ENCODE results near the gene STPG2. TPM values are rescaled to one million over a fixed set of nuclear protein-coding genes. Genes with fewer than 3 reads are reported as not detected.
"Not testable (repeated sequence)": the region's sequence is repeated elsewhere in the genome, so short reads cannot be mapped to it uniquely, and the experiment has no call there.

Gene STPG2
- total RNA-seq, 1 donor from 2014 or later: 0.75 TPM

DNA sequence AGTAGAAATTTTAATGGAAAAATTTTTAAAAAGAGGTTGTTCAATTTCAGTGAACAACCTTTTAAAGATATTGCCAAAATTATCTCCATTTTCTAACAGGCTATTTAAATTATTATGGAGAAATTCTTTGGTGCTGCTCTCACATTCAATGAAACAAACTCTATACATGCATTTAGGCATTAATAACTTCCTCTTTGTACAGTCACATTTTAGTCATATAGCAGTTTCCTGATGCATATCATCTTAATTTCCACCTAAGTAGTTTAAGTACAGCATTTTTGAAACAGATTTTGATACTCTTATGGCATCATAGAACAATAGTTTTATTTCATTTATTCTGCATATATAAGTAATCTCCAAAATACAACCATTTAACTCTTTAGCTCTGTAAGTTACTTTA lies 500.1 kb downstream of the STPG2 start:
- DNase-seq (ENCODE audit: low read depth): no peak

DNA sequence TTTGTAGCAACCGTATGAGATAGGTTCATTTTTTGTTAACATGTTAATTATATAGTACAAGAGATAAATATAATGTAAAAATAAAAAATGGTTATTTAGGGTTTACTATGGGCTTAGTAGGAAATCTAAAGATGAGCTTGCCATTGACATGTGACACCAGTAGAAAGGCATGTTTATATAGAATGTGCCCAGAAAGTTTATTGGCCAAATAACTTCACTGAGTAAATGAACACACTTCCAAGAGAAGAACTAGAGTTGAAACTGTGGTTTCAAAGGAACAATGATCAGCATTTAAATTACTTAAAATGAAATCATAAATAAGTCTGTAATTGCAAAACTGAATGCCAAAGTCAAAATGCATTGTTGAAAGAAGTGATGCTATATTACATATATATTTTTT lies 503.3 kb downstream of the STPG2 start:
- DNase-seq (ENCODE audit: low read depth): no peak

DNA sequence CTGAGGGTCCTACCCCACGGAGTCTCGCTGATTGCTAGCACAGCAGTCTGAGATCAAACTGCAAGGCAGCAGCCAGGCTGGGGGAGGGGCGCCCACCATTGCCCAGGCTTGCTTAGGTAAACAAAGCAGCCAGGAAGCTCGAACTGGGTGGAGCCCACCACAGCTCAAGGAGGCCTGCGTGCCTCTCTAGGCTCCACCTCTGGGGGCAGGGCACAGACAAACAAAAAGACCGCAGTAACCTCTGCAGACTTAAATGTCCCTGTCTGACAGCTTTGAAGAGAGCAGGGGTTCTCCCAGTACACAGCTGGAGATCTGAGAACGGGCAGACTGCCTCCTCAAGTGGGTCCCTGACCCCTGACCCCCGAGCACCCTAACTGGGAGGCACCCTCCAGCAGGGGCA lies 509.4 kb downstream of the STPG2 start:
- DNase-seq (ENCODE audit: low read depth): not testable (repeated sequence)

DNA sequence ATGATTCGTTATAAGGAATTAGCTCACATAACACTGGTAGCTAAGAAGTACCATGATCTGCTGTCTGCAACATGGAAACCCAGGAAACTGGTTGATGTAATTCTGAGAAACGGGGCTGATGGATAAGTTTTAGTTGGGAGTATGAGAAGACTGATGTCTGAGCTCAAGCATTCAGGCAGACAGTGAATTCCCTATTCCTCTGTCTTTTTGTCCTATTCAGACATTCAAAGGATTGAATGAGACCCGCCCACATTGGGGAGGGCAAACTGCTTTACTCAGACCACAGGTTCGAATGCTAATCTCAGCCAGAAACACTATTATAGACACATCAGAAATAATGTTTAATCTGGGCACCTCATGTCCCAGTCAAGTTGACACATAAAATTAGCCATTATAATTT lies 515.5 kb downstream of the STPG2 start:
- DNase-seq (ENCODE audit: low read depth): no peak

DNA sequence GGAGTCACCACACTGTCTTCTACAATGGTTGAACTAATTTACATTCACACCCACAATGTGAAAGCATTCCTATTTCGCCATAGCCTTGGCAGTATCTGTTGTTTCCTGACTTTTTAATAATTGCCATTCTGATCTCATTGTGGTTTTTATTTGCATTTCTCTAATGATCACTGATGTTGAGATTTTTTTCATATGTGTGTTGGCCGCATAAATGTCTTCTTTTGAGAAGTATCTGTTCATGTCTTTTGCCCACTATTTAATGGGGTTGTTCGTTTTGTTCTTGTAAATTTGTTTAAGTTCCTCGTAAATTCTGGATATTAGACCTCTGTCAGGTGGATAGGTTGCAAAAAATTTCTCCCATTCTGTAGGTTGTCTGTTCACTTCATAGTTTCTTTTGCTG lies 519.1 kb downstream of the STPG2 start:
- peak; percentile 18 for DNase-seq (ENCODE audit: low read depth)

DNA sequence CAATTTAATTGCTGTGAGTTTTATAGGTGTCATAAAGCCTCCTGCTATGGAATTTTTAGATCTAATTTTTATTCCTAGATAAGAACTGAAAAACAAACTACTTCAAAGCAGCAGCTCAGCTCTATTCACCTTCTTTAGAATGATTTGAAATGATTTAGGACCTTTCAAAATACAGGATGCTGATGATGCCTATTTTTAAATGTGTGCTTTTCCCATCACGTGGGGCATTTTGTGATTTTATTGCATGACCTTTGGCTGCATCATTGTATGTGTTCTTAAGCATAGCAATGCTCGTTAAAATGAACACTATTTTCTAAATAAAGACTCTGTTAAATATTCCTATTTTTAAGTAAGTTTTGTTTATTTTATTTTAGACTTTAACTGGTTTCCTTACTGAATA lies 537.3 kb downstream of the STPG2 start:
- no peak for DNase-seq (ENCODE audit: low read depth)

DNA sequence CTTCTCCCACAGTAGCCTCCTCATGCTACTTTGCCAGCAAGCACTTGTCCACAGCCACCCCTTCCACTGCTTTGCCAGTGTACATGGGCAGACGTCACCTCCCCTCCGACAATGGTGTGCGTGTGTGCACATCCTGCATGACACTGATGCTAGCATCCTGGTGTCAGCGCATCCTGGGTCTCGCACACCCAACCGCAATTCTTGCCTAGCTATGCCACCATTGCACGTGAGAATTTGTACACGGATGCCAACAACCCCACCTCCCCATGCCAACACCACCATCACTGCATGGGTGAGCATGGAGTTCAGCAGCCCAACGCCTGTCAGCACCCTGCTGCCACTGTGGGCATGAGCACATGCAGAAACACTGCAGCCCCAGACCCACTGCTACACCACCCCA lies 550.0 kb downstream of the STPG2 start:
- no peak for DNase-seq (ENCODE audit: low read depth)

DNA sequence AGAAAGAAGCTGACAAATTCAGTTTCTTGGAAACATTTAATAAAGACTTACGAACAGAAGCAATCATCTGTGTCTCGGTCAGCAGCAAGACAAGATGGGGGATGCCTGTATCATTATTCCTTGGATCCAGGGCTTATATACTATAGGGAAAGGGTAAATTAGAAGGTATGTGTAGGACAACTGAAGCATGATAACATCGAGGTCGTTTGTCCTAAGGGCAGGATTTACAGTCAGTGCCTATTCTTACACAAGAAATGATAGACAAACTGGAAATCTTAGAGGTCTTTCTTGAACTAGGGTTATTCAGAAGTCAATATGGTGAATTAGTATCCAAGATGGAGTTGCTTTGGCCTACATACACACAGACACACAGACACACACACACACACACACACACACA lies 553.0 kb downstream of the STPG2 start:
- no peak for DNase-seq (ENCODE audit: low read depth)

DNA sequence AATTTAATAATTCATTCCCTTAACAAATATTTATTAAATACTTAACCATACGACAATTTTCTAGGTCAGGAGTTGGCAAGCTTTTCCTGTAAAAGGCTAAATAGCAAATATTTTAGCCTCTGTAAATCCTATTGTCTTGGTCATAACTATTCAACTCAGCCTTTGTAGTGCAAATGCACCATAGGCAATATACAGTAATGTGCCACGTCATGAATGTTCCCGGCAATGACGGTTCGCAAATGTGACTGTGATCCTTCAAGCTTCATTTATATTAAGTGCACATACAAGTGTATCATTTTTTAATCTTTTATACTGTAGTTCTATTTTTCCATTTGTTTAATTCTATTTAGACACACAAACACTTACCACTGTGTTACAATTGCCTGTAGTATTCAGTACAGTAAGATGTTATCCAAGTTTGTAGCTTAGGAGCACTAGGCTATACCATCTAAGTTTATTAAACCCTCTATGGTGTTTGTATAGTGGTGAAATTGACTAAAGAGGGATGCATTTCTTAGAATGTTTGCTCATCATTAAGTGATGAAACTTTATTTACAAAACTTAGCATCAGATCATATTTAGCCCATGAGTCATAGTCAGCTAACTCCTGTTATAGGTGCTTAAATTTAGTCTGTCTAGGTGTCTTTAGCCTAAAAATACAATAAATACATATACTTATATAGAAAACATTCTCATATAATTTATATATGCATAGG lies 553.6 kb downstream of the STPG2 start:
- peak; percentile 21 for DNase-seq (ENCODE audit: low read depth)

DNA sequence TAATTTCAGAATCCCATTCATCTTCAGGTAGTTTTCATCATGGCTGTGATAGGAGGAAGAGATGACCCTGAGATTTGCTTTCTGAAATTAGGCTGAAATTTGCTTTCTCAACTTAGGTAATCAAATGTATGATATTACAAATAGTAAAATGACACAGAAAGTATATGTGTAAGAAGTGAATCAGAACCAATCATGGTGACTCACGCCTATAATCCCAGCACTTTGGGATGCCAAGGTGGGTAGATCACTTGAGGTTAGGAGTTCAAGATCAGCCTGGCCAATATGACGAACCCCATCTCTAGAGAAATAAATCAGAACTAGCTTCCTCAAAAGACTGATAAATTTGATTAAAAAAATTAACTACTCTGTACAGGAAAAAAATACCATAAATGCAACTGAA lies 555.4 kb downstream of the STPG2 start:
- peak; percentile 3 for DNase-seq (ENCODE audit: low read depth)

DNA sequence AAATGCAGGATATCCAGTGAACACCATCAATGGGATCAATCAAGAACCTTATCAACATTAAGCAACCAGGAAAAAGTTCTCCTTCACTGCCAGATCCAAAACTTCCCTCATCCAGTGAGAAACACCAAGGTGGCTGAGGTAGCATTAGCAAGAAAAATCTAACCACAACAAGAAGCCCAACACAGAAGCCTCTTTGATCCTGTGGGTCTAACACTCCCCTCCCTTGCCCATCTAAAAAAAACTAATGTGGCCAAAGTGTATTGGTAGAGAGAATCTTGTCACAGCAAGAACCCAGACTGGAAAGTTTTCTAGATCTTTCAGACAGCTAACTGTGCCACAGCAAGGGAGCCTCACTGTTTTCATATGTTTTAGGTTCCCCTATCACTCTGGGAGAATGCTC lies 558.0 kb downstream of the STPG2 start:
- no peak for DNase-seq (ENCODE audit: low read depth)

DNA sequence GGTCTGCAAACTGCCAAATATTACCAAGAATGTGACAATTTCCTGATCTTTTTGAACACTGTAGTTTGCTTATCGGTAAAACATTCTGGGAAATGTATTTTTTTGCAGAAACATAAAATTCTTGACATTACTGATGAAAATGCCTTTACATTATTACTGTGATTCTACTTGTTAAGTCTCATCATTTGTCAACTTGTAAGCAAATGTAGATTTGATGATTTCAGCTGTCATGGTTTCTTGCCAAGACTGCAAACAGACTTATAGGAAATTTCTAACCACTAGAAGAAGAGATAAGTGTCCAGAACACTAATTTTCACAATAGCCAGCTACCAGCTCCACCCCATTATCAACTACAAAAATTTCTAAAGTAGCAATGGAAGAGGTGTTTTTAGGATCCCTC lies 560.4 kb downstream of the STPG2 start:
- DNase-seq (ENCODE audit: low read depth): no peak

DNA sequence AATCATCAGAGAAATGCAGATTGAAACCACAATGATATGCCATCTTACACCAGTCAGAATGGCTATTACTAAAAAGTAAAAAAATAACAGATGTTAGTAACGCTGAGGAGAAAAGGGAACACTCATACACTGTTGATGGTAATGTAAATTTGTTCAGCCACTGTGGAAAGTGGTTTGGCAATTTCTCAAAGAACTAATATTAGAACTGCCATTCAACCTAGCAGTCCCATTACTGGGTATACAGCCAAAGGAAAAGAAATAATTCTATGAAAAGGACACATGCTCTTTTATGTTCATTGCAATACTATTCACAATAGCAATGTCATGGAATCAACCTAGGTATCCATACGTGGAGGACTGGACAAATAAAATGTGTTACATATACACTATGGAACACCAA lies 566.3 kb downstream of the STPG2 start:
- DNase-seq (ENCODE audit: low read depth): peak; percentile 68

DNA sequence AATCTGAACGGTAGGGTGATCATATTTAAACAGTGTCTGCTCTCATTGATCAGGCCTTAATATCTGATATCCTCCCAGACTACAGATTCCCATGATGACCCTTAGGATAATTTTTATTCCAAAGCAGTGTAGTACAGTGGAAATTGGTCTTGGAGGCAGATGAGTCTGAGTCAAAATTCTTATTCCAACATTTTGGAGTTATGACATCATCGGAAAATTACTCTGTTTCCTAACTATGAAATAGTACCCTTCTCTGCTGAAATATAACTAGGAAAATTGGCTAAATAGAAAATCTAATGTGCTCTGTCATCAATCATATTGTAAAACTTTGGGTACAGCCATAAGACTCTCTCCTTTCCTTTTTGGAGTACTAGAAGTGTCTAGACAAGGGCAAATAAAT lies 583.3 kb downstream of the STPG2 start:
- DNase-seq (ENCODE audit: low read depth): no peak

DNA sequence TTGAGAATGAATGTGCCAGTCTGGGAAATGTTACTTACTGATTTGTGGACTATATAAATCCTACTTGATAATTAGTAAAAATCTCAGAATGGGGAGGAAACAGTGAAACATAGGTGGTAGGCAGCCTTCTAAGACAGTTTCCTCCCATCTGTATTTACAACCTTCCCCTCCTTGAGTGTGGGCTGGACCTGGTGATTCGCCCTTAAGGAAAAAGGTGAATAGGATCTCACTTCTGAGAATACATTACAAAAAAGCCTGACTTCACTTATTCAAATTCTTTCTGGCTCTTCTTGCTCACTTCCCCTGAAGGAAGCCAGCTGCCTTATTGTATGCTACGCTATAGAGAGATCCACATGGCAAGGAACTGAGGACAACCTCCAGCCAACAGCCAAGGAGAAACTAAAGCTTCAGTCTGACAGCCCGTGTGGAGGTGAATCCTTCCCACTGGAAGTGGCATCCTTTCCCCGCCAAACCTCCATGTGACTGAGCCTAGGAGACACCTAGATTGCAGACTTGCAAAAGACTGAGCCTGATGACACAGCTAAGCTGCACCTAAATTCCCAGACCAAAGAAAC lies 585.0 kb downstream of the STPG2 start:
- DNase-seq (ENCODE audit: low read depth): no peak

DNA sequence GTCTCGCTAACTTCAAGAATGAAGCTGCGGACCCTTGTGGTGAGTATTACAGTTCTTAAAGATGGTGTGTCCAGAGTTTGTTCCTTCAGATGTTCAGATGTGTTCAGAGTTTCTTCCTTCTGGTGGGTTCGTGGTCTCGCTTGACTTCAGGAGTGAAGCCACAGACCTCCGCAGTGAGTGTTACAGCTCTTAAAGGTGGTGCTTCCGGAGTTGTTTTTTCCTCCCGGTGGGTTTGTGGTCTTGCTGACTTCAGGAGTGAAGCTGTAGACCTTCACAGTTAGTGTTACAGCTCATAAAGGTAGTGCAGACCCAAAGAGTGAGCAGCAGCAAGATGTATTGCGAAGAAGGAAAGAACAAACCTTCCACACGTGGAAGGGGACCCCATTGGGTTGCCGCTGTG lies 592.6 kb downstream of the STPG2 start:
- DNase-seq (ENCODE audit: low read depth): not testable (repeated sequence)

DNA sequence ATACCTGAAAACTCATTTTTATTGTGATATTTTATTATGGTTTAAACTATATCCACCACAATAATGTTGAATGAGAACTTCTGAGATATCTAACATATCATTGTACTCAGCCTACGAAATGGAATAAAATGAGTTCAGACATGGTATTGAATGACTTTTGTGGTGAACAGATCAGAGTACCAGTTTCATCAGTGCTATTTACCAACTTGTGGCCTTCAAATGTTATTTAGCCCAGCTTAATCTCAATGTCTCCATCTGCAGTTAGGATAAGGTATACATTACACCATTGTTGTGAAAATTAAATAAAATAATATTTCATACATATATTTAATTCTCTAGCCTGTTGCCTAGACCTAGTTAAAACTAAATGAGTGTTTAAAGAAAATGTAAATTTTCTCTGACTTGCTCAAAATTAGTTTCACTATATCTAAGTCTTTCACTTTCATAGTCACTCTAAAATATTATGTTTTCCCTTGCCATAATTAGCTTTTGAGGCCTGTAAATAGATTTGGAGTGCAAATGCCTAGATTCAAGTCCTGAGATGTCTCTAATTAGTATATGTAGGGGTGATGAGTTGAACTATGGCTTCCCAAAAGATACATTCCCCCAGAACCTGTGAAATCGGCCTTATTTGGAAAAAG lies 594.2 kb downstream of the STPG2 start:
- DNase-seq (ENCODE audit: low read depth): no peak

DNA sequence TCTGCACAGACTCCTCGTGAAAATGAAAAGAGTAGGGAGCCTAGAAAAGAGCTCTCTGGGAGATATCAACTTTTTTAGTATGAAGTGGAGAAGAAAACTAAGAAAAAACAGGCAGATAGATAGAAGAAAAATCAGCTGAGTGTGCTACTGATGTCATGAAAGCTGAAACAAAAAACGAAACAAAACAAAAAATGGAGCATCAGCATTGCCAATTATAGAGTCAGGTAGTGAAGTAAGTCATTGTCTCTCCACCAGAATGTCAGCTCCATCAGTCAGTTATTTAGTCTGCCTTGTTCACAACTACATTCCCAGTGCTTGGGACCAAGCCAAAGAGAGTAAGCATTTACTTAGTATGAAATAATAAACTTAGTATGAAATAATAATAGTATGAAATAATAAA lies 595.1 kb downstream of the STPG2 start:
- no peak for DNase-seq (ENCODE audit: low read depth)

DNA sequence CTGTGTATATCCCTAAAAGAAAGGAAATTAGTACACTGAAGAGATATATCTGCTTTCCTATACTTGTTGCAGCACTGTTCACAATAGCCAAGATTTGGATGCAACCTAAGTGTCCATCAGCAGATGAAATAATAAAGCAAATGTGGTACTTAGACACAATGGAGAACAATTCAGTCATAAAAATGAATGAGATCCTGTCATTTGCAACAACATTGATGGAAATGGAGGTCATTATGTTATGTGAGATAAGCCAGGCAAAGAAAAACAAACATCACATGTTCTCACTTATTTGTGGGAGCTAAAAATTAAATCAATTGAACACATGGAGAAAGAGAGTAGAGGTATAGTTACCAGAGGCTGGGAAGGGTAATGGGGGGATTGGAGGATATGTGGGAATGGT lies 611.9 kb downstream of the STPG2 start:
- DNase-seq (ENCODE audit: low read depth): no peak

DNA sequence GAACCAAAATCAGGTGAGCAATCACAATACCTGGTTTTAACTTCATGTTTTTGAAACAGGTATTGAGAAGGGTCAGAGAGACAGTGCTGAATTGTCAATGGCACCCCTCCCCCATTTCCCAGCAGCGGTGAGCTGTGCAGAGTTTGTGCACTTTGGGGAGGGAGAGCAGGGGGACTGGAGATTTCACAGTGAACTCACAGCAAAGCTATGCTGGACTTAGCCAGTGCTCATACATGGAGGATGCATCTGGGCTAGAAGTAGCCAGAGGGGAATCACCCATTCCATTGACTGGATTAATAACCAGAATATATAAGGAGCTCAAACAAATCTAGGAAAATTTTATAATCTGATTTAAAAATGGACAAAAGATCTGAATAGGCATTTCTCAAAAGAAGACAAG lies 612.6 kb downstream of the STPG2 start:
- DNase-seq (ENCODE audit: low read depth): peak; percentile 7

DNA sequence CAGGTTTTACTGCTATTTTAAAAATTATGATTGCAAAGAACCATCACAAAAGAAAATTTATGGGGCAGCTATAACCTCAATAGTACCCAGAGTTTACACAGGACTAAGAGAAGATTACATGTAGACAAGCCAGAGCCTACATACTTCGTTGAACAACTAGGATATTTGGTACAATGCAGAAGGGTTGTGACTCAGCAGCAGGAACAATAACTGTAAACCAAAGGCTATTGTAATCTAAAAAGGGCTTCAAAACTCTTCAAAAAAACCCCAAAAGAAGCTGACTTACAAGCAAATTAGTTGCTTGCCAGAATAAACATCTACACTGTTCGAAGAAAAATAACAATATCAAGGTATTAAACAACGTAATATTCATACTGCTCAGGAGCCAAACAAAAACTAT lies 618.0 kb downstream of the STPG2 start:
- DNase-seq (ENCODE audit: low read depth): peak; percentile 61

DNA sequence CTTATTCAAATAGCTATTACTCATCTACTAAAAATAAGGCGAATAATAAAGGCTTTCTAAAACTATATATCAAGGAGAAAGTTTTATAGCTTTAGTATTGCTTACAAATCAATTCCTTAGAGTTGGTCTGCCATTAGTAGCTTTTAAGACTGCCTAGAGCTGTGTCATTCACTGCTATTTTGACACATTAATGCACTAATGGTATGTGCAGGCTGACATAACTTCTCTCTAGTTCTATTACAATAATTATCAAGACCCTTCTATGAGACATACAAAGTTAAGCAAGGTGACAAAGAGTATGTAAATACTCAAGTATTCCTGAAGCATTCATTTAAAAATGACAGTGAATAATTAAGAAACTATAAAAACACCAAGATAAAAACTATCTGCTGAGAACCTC lies 625.3 kb downstream of the STPG2 start:
- no peak for DNase-seq (ENCODE audit: low read depth)

DNA sequence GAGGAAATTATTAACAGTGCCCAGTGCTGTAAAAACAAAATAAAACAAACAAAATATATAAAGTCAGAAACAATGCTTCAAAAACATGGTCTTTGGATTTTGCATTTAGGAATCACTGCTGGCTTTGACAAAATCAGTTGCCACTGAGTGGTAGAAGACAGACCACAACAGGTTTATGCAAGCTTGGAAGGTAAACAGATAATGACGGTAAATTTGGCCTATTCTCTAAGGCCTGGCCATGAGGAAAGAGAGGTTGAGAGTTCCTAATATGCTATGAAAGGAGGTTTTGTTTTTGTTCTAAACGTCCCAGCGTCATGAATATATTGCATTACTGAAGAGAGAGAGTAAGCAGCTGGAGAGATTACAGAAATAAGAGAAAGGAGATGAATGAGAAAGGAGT lies 629.4 kb downstream of the STPG2 start:
- no peak for DNase-seq (ENCODE audit: low read depth)
